ENCODE measurements around the gene ADAM22. TPM values are rescaled to one million over a fixed set of nuclear protein-coding genes. Genes with fewer than 3 reads are reported as not detected.

Gene ADAM22
- total RNA-seq, 1 donor from 2014 or later: 1.6 TPM

- H3K27ac Mint-ChIP-seq (ENCODE audit: unreplicated experiment): no peak overlapping the region
- H3K4me1 Mint-ChIP-seq (ENCODE audit: low read depth): no peaks in the 10 kb centered on the region
- no peak for DNase-seq (ENCODE audit: low spot score)
- no peaks in the 10 kb centered on the region for H3K27me3 Mint-ChIP-seq (ENCODE audit: low read depth)
- no peaks in the 10 kb centered on the region for H3K36me3 Mint-ChIP-seq (ENCODE audit: low read depth)
- no peak for TF ChIP-seq CTCF (IDR thresholded peaks at IDR 0.05)
- H3K4me3 Mint-ChIP-seq (ENCODE audit: unreplicated experiment): no peak overlapping the region
- H3K9me3 Mint-ChIP-seq (ENCODE audit: low read depth): no peaks in the 10 kb centered on the region
Observed at GRCh38 chr7:88046839-88047573, 113.0 kb downstream of the ADAM22 start.

GRCh38 chr7:88057655-88058054, 123.6 kb downstream of the ADAM22 start:
- H3K4me1 Mint-ChIP-seq (ENCODE audit: low read depth): no peaks in the 10 kb centered on the region
- no peaks in the 10 kb centered on the region for H3K27me3 Mint-ChIP-seq (ENCODE audit: low read depth)
- peaks cover 7% of the 10 kb centered on the region for H3K9me3 Mint-ChIP-seq (ENCODE audit: low read depth)
- DNase-seq (ENCODE audit: low spot score): no peak
- no peak for TF ChIP-seq CTCF (IDR thresholded peaks at IDR 0.05)
- H3K4me3 Mint-ChIP-seq (ENCODE audit: unreplicated experiment): no peak overlapping the region
- no peak overlapping the region for H3K27ac Mint-ChIP-seq (ENCODE audit: unreplicated experiment)
- H3K36me3 Mint-ChIP-seq (ENCODE audit: low read depth): no peaks in the 10 kb centered on the region

DNA sequence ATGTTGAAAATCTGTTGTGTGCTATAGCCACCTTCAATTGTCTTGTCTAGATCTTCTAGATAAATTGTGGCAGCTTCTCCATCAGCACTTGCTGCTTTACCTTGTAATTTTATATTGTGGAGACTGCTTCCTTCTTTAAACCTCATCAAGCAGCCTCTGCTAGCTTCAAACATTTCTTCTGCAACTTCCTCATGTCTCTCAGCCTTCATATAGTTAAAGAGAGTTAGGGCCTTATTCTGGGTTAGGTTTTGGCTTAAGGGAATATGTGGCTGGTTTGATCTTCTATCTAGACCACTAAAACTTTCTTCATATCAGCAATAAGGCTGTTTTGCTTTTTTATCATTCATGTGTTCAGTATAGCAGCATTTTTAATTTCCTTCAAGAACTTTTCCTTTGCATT, 128.2 kb downstream of the ADAM22 start:
- no peaks in the 10 kb centered on the region for H3K36me3 Mint-ChIP-seq (ENCODE audit: low read depth)
- TF ChIP-seq CTCF (IDR thresholded peaks at IDR 0.05): no peak
- H3K4me3 Mint-ChIP-seq (ENCODE audit: unreplicated experiment): no peak overlapping the region
- H3K27ac Mint-ChIP-seq (ENCODE audit: unreplicated experiment): no peak overlapping the region
- no peak for DNase-seq (ENCODE audit: low spot score)
- H3K27me3 Mint-ChIP-seq (ENCODE audit: low read depth): no peaks in the 10 kb centered on the region
- H3K9me3 Mint-ChIP-seq (ENCODE audit: low read depth): peaks cover 10% of the 10 kb centered on the region
- H3K4me1 Mint-ChIP-seq (ENCODE audit: low read depth): no peaks in the 10 kb centered on the region

DNA sequence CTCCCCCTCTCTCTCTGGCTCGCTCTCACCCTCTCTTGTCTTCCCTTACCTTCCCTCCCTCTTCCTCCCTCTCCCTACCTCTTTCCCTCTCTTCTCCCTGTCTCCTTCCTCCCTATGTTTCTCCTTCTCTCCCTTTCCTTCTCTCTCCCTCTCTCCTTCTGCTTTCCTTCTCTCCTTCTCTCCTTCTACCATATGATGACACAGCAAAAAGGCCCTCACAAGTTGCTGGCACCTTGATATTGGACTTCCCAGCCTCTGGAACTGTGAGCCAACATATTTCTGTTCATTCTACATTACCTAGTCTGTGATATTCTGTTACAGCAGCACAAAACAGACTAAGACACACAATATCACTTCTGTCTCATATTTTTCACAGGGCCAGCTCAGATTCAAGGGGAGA, 135.0 kb downstream of the ADAM22 start:
- TF ChIP-seq CTCF (IDR thresholded peaks at IDR 0.05): no peak
- Mint-ChIP-seq H3K27ac (ENCODE audit: unreplicated experiment) (no peak overlapping the region), H3K9me3 (ENCODE audit: low read depth) (peaks cover 4% of the 10 kb centered on the region), H3K4me3 (ENCODE audit: unreplicated experiment) (no peak overlapping the region), H3K36me3 (ENCODE audit: low read depth) (no peaks in the 10 kb centered on the region), H3K27me3 (ENCODE audit: low read depth) (peaks cover 2% of the 10 kb centered on the region), H3K4me1 (ENCODE audit: low read depth) (no peaks in the 10 kb centered on the region)
- DNase-seq (ENCODE audit: low spot score): no peak

DNA sequence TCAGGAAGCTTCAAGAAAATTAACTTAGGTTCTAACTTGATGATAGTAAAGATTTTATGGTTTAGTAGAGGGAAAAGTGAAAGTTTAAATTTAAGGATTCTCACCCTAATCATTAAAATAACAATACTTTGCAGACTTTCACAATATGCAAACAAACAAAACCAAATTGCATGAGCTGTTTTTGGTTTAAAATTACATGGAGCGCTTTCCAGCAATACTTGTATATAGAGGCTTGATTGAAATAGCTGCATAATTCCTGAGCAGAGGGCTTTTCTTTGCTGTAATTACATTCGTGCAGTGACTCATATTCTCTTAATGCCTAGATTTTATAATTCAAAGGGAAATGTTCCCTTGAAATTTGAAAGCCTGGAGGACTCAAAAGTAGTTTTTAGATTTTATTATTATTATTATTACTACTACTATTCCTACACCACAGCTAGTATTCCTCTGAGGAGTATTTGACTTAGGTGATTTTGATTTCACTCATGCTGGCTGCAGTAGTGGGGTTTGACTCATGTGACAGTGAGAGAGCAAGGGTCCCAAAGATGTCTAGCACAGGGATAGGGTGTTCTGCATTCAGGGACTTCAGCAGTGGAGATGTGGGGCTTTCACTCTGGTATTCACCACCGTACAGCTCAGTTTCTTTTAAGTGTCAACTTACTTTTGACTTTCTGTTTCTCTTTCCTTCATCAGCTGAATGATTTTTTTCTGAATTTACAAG, 138.1 kb downstream of the ADAM22 start:
- no peak for DNase-seq (ENCODE audit: low spot score)
- no peak overlapping the region for H3K4me3 Mint-ChIP-seq (ENCODE audit: unreplicated experiment)
- H3K36me3 Mint-ChIP-seq (ENCODE audit: low read depth): no peaks in the 10 kb centered on the region
- H3K27ac Mint-ChIP-seq (ENCODE audit: unreplicated experiment): no peak overlapping the region
- H3K9me3 Mint-ChIP-seq (ENCODE audit: low read depth): peaks cover 4% of the 10 kb centered on the region
- peaks cover 2% of the 10 kb centered on the region for H3K27me3 Mint-ChIP-seq (ENCODE audit: low read depth)
- TF ChIP-seq CTCF (IDR thresholded peaks at IDR 0.05): no peak
- no peaks in the 10 kb centered on the region for H3K4me1 Mint-ChIP-seq (ENCODE audit: low read depth)
